Measurements from ENCODE around the gene NKX2-3. TPM values are rescaled to one million over a fixed set of nuclear protein-coding genes. Genes with fewer than 3 reads are reported as not detected.
A peak's percentile ranks its signal among the peaks of the same experiment; 100 is the strongest.

Gene NKX2-3
- total RNA-seq, 1 donor from 2014 or later: not detected

DNA sequence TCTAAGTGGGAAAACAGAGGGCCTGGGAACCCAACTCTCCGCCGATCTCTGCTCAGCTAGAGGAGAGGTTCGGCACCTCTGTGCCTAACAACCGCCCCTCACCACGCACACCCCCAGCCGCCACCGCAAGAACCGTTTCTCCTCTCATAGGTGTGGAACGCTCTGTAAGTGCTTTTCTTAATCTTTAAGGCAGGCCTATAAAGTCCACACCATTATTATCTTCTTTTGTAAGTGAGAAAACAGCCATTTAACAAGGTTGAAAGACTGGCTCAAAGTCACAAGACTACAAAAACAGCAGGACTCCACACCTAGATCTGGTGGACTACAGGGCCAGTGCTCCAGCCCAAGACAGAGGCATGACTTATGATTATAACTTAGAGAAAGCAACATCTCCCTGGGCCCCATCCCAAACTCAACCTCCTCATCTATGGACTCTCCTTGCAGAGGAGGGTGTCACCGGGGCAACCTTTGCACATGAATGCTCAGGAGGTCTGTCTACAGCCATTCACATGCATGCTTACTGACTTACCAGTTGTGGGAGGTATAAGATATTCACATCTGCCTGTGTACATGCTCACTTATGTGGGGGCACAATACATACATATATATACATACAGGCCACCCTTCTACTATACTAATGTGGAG lies 7.9 kb upstream of the NKX2-3 start:
- no peak overlapping the region for H3K4me3 Mint-ChIP-seq
- Histone ChIP-seq H3K4me2 (no peak overlapping the region), H2AFZ (replicated peaks) (no peak overlapping the region), H3K4me1 (peaks cover 34% of the 10 kb centered on the region), H3F3A (ENCODE audit: low read depth) (peaks cover 44% of the 10 kb centered on the region), H3K9ac (no peak overlapping the region), H3K9me3 (ENCODE audit: low read depth) (no peaks in the 10 kb centered on the region), H3K36me3 (no peaks in the 10 kb centered on the region), H4K20me1 (ENCODE audit: low read depth) (peaks cover 98% of the 10 kb centered on the region), H3K79me2 (ENCODE audit: low read depth) (no peaks in the 10 kb centered on the region), H3K4me3 (no peak overlapping the region), H3K27ac (no peak overlapping the region), H3K27me3 (peaks cover 100% of the 10 kb centered on the region)
- H3K36me3 Mint-ChIP-seq: no peaks in the 10 kb centered on the region
- H3K27ac Mint-ChIP-seq: no peak overlapping the region
- peaks cover 25% of the 10 kb centered on the region for H3K4me1 Mint-ChIP-seq
- H3K9me3 Mint-ChIP-seq: peaks cover 3% of the 10 kb centered on the region
- DNase-seq (ENCODE audit: low spot score): peak; percentile 9
- TF ChIP-seq EZH2 (IDR thresholded peaks at IDR 0.05) (peak; percentile 79), EZH2phosphoT487 (IDR thresholded peaks at IDR 0.05) (peak; percentile 68)
- TF ChIP-seq, protein P1, sequence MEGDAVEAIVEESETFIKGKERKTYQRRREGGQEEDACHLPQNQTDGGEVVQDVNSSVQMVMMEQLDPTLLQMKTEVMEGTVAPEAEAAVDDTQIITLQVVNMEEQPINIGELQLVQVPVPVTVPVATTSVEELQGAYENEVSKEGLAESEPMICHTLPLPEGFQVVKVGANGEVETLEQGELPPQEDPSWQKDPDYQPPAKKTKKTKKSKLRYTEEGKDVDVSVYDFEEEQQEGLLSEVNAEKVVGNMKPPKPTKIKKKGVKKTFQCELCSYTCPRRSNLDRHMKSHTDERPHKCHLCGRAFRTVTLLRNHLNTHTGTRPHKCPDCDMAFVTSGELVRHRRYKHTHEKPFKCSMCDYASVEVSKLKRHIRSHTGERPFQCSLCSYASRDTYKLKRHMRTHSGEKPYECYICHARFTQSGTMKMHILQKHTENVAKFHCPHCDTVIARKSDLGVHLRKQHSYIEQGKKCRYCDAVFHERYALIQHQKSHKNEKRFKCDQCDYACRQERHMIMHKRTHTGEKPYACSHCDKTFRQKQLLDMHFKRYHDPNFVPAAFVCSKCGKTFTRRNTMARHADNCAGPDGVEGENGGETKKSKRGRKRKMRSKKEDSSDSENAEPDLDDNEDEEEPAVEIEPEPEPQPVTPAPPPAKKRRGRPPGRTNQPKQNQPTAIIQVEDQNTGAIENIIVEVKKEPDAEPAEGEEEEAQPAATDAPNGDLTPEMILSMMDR (IDR thresholded peaks at IDR 0.05): no peak
- H3K27me3 Mint-ChIP-seq (ENCODE audit: insufficient read depth, low read depth): peaks cover 94% of the 10 kb centered on the region

DNA sequence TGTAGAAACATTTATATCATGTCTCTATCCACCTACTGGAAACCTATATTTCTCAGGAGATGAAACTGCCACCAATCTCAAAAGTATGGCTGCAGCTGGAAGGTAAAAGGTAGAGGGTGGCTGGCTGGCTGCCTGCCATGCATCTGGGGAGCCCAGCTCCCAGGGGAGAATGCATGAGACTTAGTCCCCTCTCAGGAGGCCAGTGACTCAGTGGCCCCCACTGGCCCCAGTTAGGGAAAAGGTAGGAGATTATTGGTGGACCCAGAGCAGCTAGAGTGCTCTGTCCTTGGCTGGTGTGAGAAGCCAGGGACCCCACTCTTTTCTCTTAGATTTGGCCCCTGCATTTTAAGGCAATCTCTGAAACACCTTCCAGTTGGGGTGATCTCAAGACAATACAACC lies 6.8 kb upstream of the NKX2-3 start:
- Mint-ChIP-seq H3K27ac (no peak overlapping the region), H3K4me1 (peaks cover 22% of the 10 kb centered on the region), H3K4me3 (no peak overlapping the region), H3K9me3 (peaks cover 6% of the 10 kb centered on the region), H3K27me3 (ENCODE audit: insufficient read depth, low read depth) (peaks cover 94% of the 10 kb centered on the region), H3K36me3 (no peaks in the 10 kb centered on the region)
- Histone ChIP-seq H3K9ac (no peak overlapping the region), H3F3A (ENCODE audit: low read depth) (peaks cover 46% of the 10 kb centered on the region), H4K20me1 (ENCODE audit: low read depth) (peaks cover 98% of the 10 kb centered on the region), H3K4me1 (peaks cover 33% of the 10 kb centered on the region), H3K27me3 (peaks cover 100% of the 10 kb centered on the region), H3K4me2 (no peak overlapping the region), H3K9me3 (ENCODE audit: low read depth) (no peaks in the 10 kb centered on the region), H3K4me3 (no peak overlapping the region), H3K79me2 (ENCODE audit: low read depth) (no peaks in the 10 kb centered on the region), H3K36me3 (no peaks in the 10 kb centered on the region), H3K27ac (no peak overlapping the region), H2AFZ (replicated peaks) (no peak overlapping the region)
- TF ChIP-seq EZH2phosphoT487 (IDR thresholded peaks at IDR 0.05): no peak
- TF ChIP-seq EZH2 (IDR thresholded peaks at IDR 0.05): no peak
- TF ChIP-seq, protein P1 (IDR thresholded peaks at IDR 0.05): no peak
- no peak for DNase-seq (ENCODE audit: low spot score)

DNA sequence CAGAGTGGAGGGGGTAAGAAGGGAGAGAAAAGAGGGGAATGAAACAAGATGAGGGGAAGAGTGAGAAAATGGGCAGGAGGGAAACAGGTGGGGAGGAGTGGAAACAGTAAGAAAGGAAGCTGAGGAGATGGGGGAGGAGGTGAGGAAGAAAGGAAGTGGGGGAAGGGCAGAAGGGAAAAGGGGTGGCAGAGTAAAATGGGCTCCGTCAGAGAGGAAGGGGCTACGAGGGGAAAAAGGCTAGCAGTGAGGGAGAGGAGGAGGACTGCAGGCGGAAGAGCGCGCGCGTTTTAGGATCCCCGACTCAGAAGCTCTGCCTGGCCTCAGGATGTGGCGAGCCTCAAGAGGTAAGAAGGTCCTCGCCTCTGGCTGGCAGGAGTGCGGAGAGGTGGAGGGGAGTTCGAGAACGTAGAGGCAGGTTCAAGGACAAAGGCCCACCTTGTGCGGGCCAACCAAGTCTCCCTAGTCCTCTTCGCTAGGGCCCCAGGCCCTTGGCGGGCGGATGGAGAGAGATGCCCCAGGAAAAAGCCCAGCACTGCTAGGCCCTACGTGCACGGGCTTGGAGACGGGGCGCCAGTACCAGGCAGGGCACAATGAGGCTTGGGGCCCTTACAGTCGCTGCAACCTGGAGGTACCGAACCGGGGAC lies 5.8 kb upstream of the NKX2-3 start:
- peaks cover 6% of the 10 kb centered on the region for H3K9me3 Mint-ChIP-seq
- peaks cover 94% of the 10 kb centered on the region for H3K27me3 Mint-ChIP-seq (ENCODE audit: insufficient read depth, low read depth)
- no peaks in the 10 kb centered on the region for H3K36me3 ChIP-seq

More for the DNA sequence above, 5.8 kb upstream of the NKX2-3 start:
- H3K9ac ChIP-seq: no peak overlapping the region
- H3K4me2 ChIP-seq: no peak overlapping the region
- TF ChIP-seq EZH2phosphoT487 (IDR thresholded peaks at IDR 0.05) (no peak), EZH2 (IDR thresholded peaks at IDR 0.05) (no peak)
- TF ChIP-seq, protein P1 (IDR thresholded peaks at IDR 0.05): no peak
- no peaks in the 10 kb centered on the region for H3K9me3 ChIP-seq (ENCODE audit: low read depth)
- H3K4me1 Mint-ChIP-seq: peaks cover 22% of the 10 kb centered on the region
- H3K27ac ChIP-seq: no peak overlapping the region
- DNase-seq (ENCODE audit: low spot score): peak; percentile 24
- H3K36me3 Mint-ChIP-seq: no peaks in the 10 kb centered on the region
- H3K4me3 Mint-ChIP-seq: no peak overlapping the region
- no peak overlapping the region for H3K4me3 ChIP-seq
- H3K27me3 ChIP-seq: peaks cover 100% of the 10 kb centered on the region
- H3K27ac Mint-ChIP-seq: no peak overlapping the region
- H4K20me1 ChIP-seq (ENCODE audit: low read depth): peaks cover 98% of the 10 kb centered on the region
- H3K4me1 ChIP-seq: peaks cover 22% of the 10 kb centered on the region
- H2AFZ ChIP-seq (replicated peaks): no peak overlapping the region
- no peaks in the 10 kb centered on the region for H3K79me2 ChIP-seq (ENCODE audit: low read depth)
- H3F3A ChIP-seq (ENCODE audit: low read depth): peaks cover 35% of the 10 kb centered on the region
